Erythroblast (primary cell): Measurements from ENCODE around the gene DUSP6.

Source experiments
- DNase-seq, 2 experiments: peaks; one replicate each; lab custom pipeline; 2025; lab: John Stamatoyannopoulos, UW
- GATA1 ChIP-seq: IDR thresholded peaks from 2 replicates; pipeline ENCODE4 v1.6.1; 2011; ENCODE audit warnings: low read depth, mild to moderate bottlenecking, control low read depth, low read length, moderate library complexity
- POLR2A ChIP-seq: IDR thresholded peaks from 2 replicates; pipeline ENCODE4 v1.6.1; 2011; ENCODE audit warnings: mild to moderate bottlenecking, low read length

DUSP6 gene

DNA sequence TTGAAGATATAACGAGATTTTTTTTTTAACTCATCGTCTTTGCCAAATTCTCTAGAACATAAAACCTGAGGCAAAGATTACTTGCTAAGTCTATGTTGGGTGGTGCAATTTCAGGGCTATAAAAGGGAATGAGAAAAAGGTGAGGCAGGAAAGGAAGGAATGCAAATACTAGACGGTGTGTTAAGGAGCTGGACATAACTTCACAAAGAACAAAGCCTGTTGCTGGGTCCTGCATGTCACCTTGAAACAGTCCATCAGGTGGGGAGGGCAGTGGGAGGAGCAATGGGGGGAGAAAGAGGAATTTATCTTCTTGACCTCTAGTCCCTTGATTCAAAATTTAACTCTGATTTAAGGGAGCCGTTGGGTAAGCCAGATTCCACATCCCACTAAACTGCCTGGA, 16.1 kb upstream of the DUSP6 start:
- no peak for DNase-seq
- TF ChIP-seq GATA1 (no peak), POLR2A (no peak)

DNA sequence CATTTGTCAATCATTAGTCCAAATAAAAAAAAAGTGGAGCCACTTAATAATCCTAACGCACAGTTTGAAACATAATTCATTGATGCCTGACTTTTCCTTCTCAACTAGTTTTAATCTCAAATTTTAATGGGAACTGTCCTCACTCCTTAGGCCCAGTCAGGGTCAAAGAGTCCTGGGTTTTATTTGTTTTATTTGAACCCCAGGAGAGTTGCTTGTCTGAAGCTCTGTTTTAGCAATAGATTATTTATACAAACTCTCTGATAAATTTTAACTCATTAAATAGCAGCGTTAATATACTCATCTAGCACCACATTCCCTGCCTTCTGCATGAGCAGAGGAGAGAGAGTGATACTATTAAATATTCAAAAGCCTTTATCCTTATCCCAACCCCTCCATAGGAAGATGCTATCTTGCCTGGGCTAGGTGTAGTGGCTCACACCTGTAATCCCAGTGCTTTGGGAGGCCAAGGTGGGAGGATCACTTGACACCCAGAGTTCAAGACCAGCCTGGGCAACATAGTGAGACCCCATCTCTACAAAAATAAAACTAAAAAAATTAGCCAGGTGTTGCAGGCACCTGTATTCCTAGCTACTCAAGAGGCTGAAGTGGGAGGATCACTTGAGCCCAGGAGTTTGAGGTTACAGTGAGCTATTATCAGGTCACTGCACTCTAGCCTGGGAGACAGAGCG, 14.5 kb upstream of the DUSP6 start:
- TF ChIP-seq GATA1 (no peak), POLR2A (no peak)
- DNase-seq, result no peak

GRCh38 chr12:89364631-89365030, 12.3 kb upstream of the DUSP6 start:
- no peak for TF ChIP-seq POLR2A
- no peak for TF ChIP-seq GATA1
- DNase-seq, result no peak

- DNase-seq, result peak in 1 of 2 experiments; percentile 14
- TF ChIP-seq POLR2A (no peak), GATA1 (no peak)
These were observed 11.8 kb upstream of the DUSP6 start for GRCh38 chr12:89364058-89364457.

DNA sequence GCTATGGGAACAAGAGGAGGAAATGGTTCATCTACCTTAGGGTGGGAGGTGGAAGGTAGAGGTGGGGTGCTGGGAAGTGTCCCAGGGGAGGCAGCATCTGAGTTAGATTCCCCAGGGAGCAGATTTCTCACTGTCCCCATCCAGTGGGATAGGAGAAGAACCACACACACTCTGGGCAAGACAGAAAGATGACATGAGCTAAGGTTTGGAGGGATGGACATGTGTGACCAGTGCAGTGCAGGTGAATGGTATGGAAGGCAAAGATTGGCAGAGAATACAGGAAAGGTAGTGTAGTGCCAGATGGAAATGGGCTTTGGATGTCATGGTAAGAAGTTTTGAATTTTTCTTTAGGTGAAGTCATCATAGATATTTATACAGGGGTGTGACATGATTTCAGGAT, 11.3 kb upstream of the DUSP6 start:
- TF ChIP-seq GATA1, result no peak
- TF ChIP-seq POLR2A, result no peak

GRCh38 chr12:89363084-89363483, 10.8 kb upstream of the DUSP6 start:
- TF ChIP-seq POLR2A (no peak), GATA1 (no peak)
- DNase-seq, result peak in 1 of 2 experiments; percentile 28

More for the DNA sequence above, 11.3 kb upstream of the DUSP6 start:
- no peak for DNase-seq

DNA sequence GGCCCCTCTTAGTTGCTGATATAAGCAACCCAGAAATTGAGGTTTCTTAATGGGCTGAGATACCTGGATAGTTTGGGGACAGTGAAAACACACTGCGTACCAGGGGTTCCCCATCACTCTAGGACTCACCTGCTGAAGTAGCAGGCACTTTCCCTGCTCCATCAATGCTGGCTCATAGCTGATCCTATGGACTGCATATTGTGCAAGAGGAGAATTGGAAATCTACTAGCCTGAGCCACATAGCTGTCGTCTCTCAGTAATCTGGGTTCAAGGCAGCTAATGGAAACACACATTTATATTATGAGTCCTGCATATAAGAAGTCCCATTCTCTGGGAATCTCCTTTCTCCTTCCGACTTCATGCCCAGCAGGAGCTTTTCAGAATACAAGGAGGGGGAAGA, 7.3 kb upstream of the DUSP6 start:
- TF ChIP-seq POLR2A (no peak), GATA1 (no peak)
- no peak for DNase-seq

DNA sequence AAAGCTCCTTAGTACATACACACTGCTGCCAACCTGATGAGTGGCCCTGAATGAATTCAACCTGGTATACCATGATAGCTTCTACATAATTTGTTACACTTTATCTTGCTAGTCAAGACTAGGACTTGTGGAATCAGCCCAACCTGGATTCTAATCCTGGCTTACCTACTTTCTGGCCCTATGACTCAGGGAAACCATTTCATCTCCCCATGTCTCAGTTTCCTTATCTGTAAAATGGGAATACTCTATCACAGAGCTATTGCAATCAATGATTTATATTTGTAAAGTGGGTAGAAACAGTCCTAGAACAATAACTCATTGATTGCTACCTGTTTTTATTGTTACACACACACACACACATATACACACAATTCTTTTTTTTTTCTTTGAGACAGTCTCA, 6.5 kb upstream of the DUSP6 start:
- no peak for TF ChIP-seq POLR2A
- TF ChIP-seq GATA1, result no peak
- DNase-seq, result peak in 1 of 2 experiments; percentile 8

DNA sequence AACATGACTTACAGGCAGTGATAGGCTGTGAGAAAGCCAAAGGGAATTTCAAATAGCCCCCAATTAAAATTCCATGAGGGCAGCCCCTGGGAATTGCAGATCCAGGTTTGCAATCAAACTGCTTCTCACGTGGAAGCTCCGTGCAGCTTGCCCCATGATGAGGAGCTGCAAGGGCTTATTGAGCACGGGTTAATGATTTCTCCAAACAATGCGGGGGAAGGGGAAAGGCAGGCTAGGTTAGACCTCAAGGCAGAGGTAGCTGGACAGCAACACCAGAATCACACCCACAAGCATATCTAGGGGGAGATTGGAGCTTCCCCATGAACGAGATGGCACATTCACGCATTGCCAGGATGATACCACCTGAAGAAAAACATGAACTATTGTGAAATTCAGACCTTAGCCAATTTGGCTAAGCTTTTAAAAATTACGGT, 5.0 kb upstream of the DUSP6 start:
- TF ChIP-seq GATA1 (no peak), POLR2A (no peak)
- no peak for DNase-seq

- TF ChIP-seq GATA1 (no peak), POLR2A (no peak)
- no peak for DNase-seq
These were observed 3.9 kb upstream of the DUSP6 start for GRCh38 chr12:89356069-89356665.

DNA sequence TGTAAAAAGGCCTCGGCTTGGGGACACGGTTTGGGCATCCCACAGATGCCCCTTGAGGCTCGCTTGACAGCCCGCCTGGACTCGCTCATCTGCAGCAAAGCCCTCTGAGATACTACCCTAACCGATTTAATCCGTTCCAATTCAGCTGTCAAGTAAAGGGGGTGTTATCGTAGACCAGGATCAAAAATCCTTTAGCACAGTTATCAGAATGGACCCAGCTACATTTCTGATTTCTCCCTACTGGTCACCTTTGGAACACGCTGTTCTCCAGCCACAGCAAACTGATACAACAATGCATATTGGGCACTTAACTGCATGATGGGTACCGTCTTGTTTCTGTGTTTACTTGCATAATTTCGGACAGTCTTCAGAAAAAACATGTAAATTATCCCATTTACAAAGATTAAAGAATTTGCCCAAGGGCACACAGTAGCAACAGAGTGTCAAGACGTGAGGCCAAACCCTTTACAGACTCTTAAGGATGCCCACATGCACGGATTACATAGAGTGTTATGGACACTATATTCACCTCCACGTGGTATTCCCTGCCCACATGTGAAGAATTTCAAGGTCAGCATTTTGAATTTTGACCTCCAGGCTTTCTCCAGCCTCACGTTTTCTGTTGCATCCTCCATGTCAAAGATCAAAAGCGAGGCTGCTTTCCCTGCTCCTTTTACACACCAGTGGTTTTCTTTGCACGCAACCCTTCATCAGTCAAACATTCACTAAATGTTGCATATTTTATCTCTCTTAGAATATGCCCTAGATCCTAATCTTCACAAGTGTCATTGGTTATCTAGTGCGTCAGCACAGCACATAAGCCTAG, 3.2 kb upstream of the DUSP6 start:
- peak; percentile 17 to 24 for DNase-seq
- no peak for TF ChIP-seq POLR2A
- no peak for TF ChIP-seq GATA1

GRCh38 chr12:89354612-89355067, 2.3 kb upstream of the DUSP6 start:
- DNase-seq, result no peak
- no peak for TF ChIP-seq POLR2A
- no peak for TF ChIP-seq GATA1

- no peak for TF ChIP-seq GATA1
- TF ChIP-seq POLR2A, result no peak
- DNase-seq, result peak; percentile 76 to 82
These were observed 1.7 kb upstream of the DUSP6 start for GRCh38 chr12:89353823-89354611.

- TF ChIP-seq GATA1 (no peak), POLR2A (no peak)
- DNase-seq, result peak; percentile 72 to 82
These were observed 1.0 kb upstream of the DUSP6 start for GRCh38 chr12:89353188-89353822.

DNA sequence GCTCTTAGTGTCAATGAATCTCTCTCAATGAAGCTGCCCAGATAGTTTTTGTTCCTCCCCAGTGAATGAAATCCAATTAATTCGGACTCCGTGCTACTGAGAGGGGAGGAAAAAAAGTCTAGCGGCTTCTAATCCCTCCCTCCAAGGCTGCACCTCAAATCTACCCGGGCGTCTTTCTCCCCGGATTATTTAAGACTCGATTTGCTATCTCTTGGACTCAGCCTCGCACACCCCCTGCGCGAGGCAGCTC, 134 bp downstream of the DUSP6 start:
- no peak for DNase-seq
- TF ChIP-seq POLR2A (no peak), GATA1 (no peak)
